KOPT-K1 (cell line): ENCODE data around the gene LYAR.

Experiments
- H3K27ac ChIP-seq: fragments of 200-600 bp; sonication (generic); 2 replicates; pipeline ENCODE4 v1.5.1; 2016; ENCODE audit warnings: antibody characterized with exemption, mild to moderate bottlenecking, low read depth, low read length; ENCODE audit not compliant: poor library complexity, severe bottlenecking
- H3K36me3 ChIP-seq: fragments of 200-600 bp; sonication (generic); 2 replicates; pipeline ENCODE4 v1.5.1; 2017; ENCODE audit warnings: antibody characterized with exemption, mild to moderate bottlenecking, low read length, moderate library complexity; ENCODE audit not compliant: insufficient read depth
- H3K9me3 ChIP-seq: fragments of 200-600 bp; sonication (generic); 2 replicates; pipeline ENCODE4 v1.5.1; 2017; ENCODE audit warnings: antibody characterized with exemption, low read length, mild to moderate bottlenecking; ENCODE audit not compliant: insufficient read depth, poor library complexity, severe bottlenecking

Gene LYAR

GRCh38 chr4:4323705-4324534 is 34.0 kb upstream of the LYAR start:
- Histone ChIP-seq H3K27ac (no peak overlapping the region), H3K9me3 (no peaks in the 10 kb centered on the region), H3K36me3 (peaks cover 27% of the 10 kb centered on the region)

GRCh38 chr4:4321951-4322688 is 32.2 kb upstream of the LYAR start:
- peaks cover 36% of the 10 kb centered on the region for H3K36me3 ChIP-seq
- no peaks in the 10 kb centered on the region for H3K9me3 ChIP-seq
- H3K27ac ChIP-seq: no peak overlapping the region

- H3K36me3 ChIP-seq: peaks cover 46% of the 10 kb centered on the region
- H3K9me3 ChIP-seq: no peaks in the 10 kb centered on the region
- H3K27ac ChIP-seq: no peak overlapping the region
Observed at GRCh38 chr4:4320951-4321714, 31.2 kb upstream of the LYAR start.

GRCh38 chr4:4320528-4320927 is 30.6 kb upstream of the LYAR start:
- H3K27ac ChIP-seq: no peak overlapping the region
- H3K9me3 ChIP-seq: no peaks in the 10 kb centered on the region
- H3K36me3 ChIP-seq: peaks cover 52% of the 10 kb centered on the region

GRCh38 chr4:4317496-4318232 is 27.7 kb upstream of the LYAR start:
- Histone ChIP-seq H3K9me3 (no peaks in the 10 kb centered on the region), H3K27ac (no peak overlapping the region), H3K36me3 (peaks cover 75% of the 10 kb centered on the region)

- H3K27ac ChIP-seq: no peak overlapping the region
- no peaks in the 10 kb centered on the region for H3K9me3 ChIP-seq
- peaks cover 66% of the 10 kb centered on the region for H3K36me3 ChIP-seq
Observed at GRCh38 chr4:4316150-4316495, 26.2 kb upstream of the LYAR start.

- Histone ChIP-seq H3K36me3 (peaks cover 61% of the 10 kb centered on the region), H3K9me3 (no peaks in the 10 kb centered on the region), H3K27ac (no peak overlapping the region)
Observed at GRCh38 chr4:4315461-4316149, 25.7 kb upstream of the LYAR start.

- Histone ChIP-seq H3K27ac (no peak overlapping the region), H3K9me3 (no peaks in the 10 kb centered on the region), H3K36me3 (peaks cover 65% of the 10 kb centered on the region)
Observed at GRCh38 chr4:4311193-4311592, 21.2 kb upstream of the LYAR start.

- H3K27ac ChIP-seq: no peak overlapping the region
Observed at GRCh38 chr4:4308800-4309441, 19.0 kb upstream of the LYAR start.

GRCh38 chr4:4306920-4307319 is 17.0 kb upstream of the LYAR start:
- H3K9me3 ChIP-seq: no peaks in the 10 kb centered on the region
- H3K27ac ChIP-seq: no peak overlapping the region
- peaks cover 52% of the 10 kb centered on the region for H3K36me3 ChIP-seq

More at GRCh38 chr4:4308800-4309441, 19.0 kb upstream of the LYAR start:
- H3K9me3 ChIP-seq: no peaks in the 10 kb centered on the region
- peaks cover 53% of the 10 kb centered on the region for H3K36me3 ChIP-seq

- peaks cover 54% of the 10 kb centered on the region for H3K36me3 ChIP-seq
Observed at GRCh38 chr4:4302416-4302815, 12.5 kb upstream of the LYAR start.

GRCh38 chr4:4302001-4302400 is 12.0 kb upstream of the LYAR start:
- H3K27ac ChIP-seq: no peak overlapping the region
- H3K9me3 ChIP-seq: no peaks in the 10 kb centered on the region
- peaks cover 50% of the 10 kb centered on the region for H3K36me3 ChIP-seq

More at GRCh38 chr4:4302416-4302815, 12.5 kb upstream of the LYAR start:
- H3K27ac ChIP-seq: no peak overlapping the region
- H3K9me3 ChIP-seq: no peaks in the 10 kb centered on the region

- Histone ChIP-seq H3K36me3 (peaks cover 32% of the 10 kb centered on the region), H3K27ac (no peak overlapping the region), H3K9me3 (peaks cover 13% of the 10 kb centered on the region)
Observed at GRCh38 chr4:4299006-4299405, 9.1 kb upstream of the LYAR start.
